RCC 7860 (cell line): ENCODE measurements around the gene CRYGD.

Source experiments
- DNase-seq: peaks from one replicate; pipeline ENCODE4 v3.0.0-alpha.2; 2015; ENCODE audit warnings: low spot score
- FAIRE-seq: peaks from 2 replicates; lab custom pipeline; 2012; peaks lifted over from hg19 to GRCh38; lab: Jason Lieb, UNC

Gene CRYGD

DNA sequence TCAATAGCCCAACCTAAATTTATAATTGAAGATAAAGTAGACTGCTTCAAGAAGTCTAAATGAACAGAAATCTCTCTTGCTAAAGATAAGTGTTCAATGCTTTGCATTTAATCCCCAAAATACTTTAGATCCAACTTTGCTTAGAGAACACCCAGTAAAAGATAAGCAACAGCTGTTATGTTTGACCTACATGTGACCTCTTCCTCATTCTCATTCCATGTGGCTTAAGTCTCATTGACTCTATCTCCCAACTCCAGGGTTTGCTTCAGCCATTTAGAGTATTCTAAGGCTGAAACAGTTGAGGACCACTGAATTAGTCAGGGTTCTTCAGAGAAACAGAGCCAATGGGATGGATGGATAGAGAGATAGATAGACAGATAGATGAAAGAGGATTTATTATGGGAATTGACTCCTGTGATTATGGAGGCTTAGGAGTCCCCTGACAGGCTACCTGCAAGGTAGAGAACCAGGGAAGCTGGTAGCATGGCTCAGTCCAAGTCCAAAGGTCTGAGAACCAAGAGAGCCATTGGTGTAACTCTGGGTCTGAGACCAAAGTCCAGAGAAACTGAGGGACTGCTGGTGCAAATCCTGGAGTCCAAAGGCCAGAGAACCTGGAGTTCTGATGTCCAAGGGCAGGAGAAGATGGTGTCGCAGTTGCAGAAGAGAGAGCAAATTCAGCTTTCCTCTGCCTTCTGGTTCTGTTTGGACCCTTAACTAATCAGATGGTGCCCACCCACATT is 32.1 kb downstream of the CRYGD start:
- FAIRE-seq = no peak
- no peak for DNase-seq

DNA sequence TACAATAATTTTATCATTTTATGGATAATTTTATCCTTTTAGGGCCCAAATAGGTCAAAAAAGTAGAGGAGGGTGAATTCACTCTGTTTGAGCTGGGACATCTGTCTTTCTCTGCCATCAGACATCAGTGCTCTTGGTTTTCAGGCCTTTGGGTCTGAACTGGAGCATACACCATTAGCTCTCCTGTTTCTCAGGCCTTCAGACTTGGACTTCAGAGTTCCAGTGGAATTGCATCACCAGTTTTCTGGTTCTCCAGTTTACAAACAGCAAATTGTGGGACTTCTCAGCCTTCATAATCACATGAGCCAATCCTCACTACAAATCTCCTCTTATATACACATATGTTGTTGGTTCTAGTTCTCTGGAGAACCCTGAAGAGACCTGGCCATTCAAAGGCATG is 33.9 kb downstream of the CRYGD start:
- DNase-seq (no peak), FAIRE-seq (no peak)

- DNase-seq = no peak
- FAIRE-seq = no peak
These were observed 38.3 kb downstream of the CRYGD start for GRCh38 chr2:208086029-208086428.

- FAIRE-seq (no peak), DNase-seq (no peak)
These were observed 40.5 kb downstream of the CRYGD start for GRCh38 chr2:208083807-208084206.

GRCh38 chr2:208077276-208077675 is 47.0 kb downstream of the CRYGD start:
- DNase-seq (no peak), FAIRE-seq (no peak)

GRCh38 chr2:208074610-208075356 is 49.5 kb downstream of the CRYGD start:
- FAIRE-seq (no peak), DNase-seq (no peak)

- peak; percentile 38 for DNase-seq
- FAIRE-seq = peak; percentile 32
These were observed 52.0 kb downstream of the CRYGD start for GRCh38 chr2:208072250-208072892.
